SJCRH30 (cell line): ENCODE results near the gene OR6B2. TPM values are rescaled to one million over a fixed set of nuclear protein-coding genes. Genes with fewer than 3 reads are reported as not detected.
"Not testable (repeated sequence)": the region's sequence is repeated elsewhere in the genome, so short reads cannot be mapped to it uniquely, and the experiment has no call there.

Source experiments
- DNase-seq, 2 experiments: peaks; one replicate each; pipeline ENCODE4 v3.0.0-alpha.2; 2015 to 2020
- H3K27ac ChIP-seq: fragments of 250-450 bp; sonication (Bioruptor Pico); 2 replicates; pipeline ENCODE4 v1.5.1; 2020; ENCODE audit warnings: mild to moderate bottlenecking, moderate library complexity
- H3K27me3 ChIP-seq: fragments of 250-450 bp; sonication (Bioruptor Pico); 2 replicates; pipeline ENCODE4 v1.5.1; 2020; ENCODE audit warnings: mild to moderate bottlenecking, moderate library complexity
- H3K36me3 ChIP-seq: fragments of 250-450 bp; sonication (Bioruptor Pico); 2 replicates; pipeline ENCODE4 v1.5.1; 2020; ENCODE audit warnings: mild to moderate bottlenecking, moderate library complexity
- H3K4me1 ChIP-seq: fragments of 250-450 bp; sonication (Bioruptor Pico); 2 replicates; pipeline ENCODE4 v1.5.1; 2020; ENCODE audit warnings: mild to moderate bottlenecking, moderate library complexity
- H3K4me3 ChIP-seq: fragments of 250-450 bp; sonication (Bioruptor Pico); 2 replicates; pipeline ENCODE4 v1.5.1; 2020; ENCODE audit warnings: mild to moderate bottlenecking, moderate library complexity
- H3K9me3 ChIP-seq: fragments of 250-450 bp; sonication (Bioruptor Pico); replicated peaks from 2 replicates; pipeline ENCODE4 v1.5.1; 2020; ENCODE audit warnings: mild to moderate bottlenecking, moderate library complexity
- total RNA-seq: library from RNA; depleted of rRNA; stranded (reverse); fragments of >200 nt; shearing (Covaris generic); gene quantifications from 2 replicates; pipeline ENCODE4 v1.2.3, GENCODE V29; 2014

Gene OR6B2
- total RNA-seq, 1 experiment from 2014 or later, result not detected

DNA sequence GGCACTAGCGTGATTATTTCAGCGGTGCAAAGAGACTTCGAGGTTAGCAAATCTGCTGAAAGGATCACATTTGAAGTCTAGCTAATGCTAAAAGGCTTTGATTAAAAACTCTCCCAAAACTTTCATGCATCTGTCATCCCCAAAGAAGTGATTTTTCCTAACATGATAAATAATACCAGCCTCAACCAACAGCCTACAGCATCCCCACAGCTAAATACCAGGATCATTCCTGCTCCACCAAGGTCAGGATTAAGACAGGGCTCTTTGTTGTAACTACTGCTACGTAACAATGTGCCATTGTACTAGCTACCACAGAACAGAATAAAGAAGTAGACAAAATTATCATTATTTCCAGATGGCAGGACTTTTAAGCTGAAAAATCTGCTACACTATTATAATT is 21.5 kb upstream of the OR6B2 start:
- no peak for DNase-seq
- H3K4me1 ChIP-seq, result no peaks in the 10 kb centered on the region
- H3K27me3 ChIP-seq, result peaks cover 56% of the 10 kb centered on the region
- H3K9me3 ChIP-seq, result no peaks in the 10 kb centered on the region
- no peak overlapping the region for H3K4me3 ChIP-seq
- H3K36me3 ChIP-seq, result no peaks in the 10 kb centered on the region
- H3K27ac ChIP-seq, result no peak overlapping the region

- H3K27me3 ChIP-seq, result peaks cover 53% of the 10 kb centered on the region
- H3K4me3 ChIP-seq, result no peak overlapping the region
- no peaks in the 10 kb centered on the region for H3K36me3 ChIP-seq
- no peaks in the 10 kb centered on the region for H3K9me3 ChIP-seq
- no peak for DNase-seq
- no peak overlapping the region for H3K27ac ChIP-seq
- H3K4me1 ChIP-seq, result no peaks in the 10 kb centered on the region
Observed at GRCh38 chr2:240050278-240050677, 20.0 kb upstream of the OR6B2 start.

GRCh38 chr2:240048237-240048636 is 18.0 kb upstream of the OR6B2 start:
- Histone ChIP-seq H3K27ac (no peak overlapping the region), H3K9me3 (no peaks in the 10 kb centered on the region), H3K36me3 (no peaks in the 10 kb centered on the region), H3K27me3 (peaks cover 48% of the 10 kb centered on the region), H3K4me1 (no peaks in the 10 kb centered on the region), H3K4me3 (no peak overlapping the region)
- DNase-seq, result no peak

DNA sequence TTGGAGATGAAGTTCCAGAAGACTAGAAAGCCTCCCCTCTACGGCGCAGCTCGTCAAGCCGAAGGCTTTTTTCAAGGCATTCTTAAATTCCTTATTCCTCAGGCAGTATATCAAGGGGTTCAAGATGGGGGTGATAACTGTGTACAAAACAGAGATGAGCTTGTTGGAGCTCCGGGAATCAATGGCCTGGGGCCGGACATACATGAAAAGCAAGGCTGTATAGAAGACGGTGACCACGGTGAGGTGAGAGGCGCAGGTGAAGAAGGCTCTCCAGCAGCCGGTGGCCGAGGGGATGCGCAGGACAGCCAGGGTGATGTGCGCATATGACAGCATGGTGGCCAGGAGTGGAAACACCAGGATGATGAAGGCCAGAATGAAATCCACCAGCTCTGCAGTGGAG is 14.9 kb upstream of the OR6B2 start:
- no peaks in the 10 kb centered on the region for H3K4me1 ChIP-seq
- no peak overlapping the region for H3K27ac ChIP-seq
- H3K9me3 ChIP-seq, result no peaks in the 10 kb centered on the region
- DNase-seq, result no peak
- H3K4me3 ChIP-seq, result no peak overlapping the region
- H3K27me3 ChIP-seq, result peaks cover 36% of the 10 kb centered on the region; the same call in 1 of the 2 replicates
- H3K36me3 ChIP-seq, result no peaks in the 10 kb centered on the region

DNA sequence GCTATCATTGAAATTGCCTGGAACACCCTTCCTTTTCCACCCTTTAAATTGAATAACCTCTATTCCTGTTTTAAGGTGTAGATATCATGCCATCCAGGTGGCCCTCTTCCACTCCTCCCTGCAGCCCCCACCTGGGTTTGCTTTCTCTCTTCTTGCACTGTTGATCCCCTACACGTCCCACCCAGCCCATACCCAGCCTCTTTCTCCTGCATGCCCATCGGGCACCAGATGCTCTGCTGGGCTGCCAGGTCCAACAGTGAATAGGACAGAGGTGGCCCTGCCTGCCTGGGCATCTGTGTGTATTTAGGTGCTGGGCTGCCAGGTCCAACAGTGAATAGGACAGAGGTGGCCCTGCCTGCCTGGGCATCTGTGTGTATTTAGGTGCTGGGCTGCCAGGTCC is 13.9 kb upstream of the OR6B2 start:
- DNase-seq, result not testable (repeated sequence)
- peaks cover 32% of the 10 kb centered on the region; the same call in 1 of the 2 replicates for H3K27me3 ChIP-seq

GRCh38 chr2:240043279-240043989 is 13.2 kb upstream of the OR6B2 start:
- H3K36me3 ChIP-seq, result no peaks in the 10 kb centered on the region
- no peaks in the 10 kb centered on the region for H3K4me1 ChIP-seq
- no peak for DNase-seq
- peaks cover 26% of the 10 kb centered on the region; the same call in 1 of the 2 replicates for H3K27me3 ChIP-seq
- H3K4me3 ChIP-seq, result no peak overlapping the region
- H3K9me3 ChIP-seq, result no peaks in the 10 kb centered on the region
- no peak overlapping the region for H3K27ac ChIP-seq

More for the DNA sequence above, 13.9 kb upstream of the OR6B2 start:
- H3K36me3 ChIP-seq, H3K4me3 ChIP-seq, H3K4me1 ChIP-seq, H3K27ac ChIP-seq, H3K9me3 ChIP-seq: not testable (repeated sequence)

- H3K27me3 ChIP-seq, result peaks cover 20% of the 10 kb centered on the region
Observed at GRCh38 chr2:240042740-240043139, 12.5 kb upstream of the OR6B2 start.

DNA sequence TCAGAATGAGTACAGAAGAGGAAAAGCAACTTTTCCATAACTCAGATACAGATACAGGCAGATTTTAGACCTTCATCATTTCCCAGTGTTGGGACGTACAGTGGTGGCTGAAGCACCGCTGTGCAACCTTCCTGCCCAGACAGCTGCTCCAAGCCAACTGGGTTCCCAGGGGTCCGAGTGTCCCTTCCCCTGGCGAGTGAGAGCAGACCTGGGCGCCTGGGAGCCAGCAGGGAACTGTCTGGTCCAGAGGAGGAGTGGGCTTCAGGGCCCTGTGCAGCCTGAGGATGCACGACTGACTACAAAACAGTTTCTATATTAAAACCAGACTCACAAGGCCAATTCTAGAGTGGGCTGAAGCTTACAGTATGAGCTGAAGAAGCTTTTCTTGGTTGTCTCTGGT is 11.1 kb upstream of the OR6B2 start:
- DNase-seq, result no peak
- Histone ChIP-seq H3K9me3 (no peaks in the 10 kb centered on the region), H3K27ac (no peak overlapping the region), H3K27me3 (peaks cover 10% of the 10 kb centered on the region), H3K36me3 (no peaks in the 10 kb centered on the region), H3K4me1 (no peaks in the 10 kb centered on the region), H3K4me3 (no peak overlapping the region)

More at GRCh38 chr2:240042740-240043139, 12.5 kb upstream of the OR6B2 start:
- Histone ChIP-seq H3K9me3 (no peaks in the 10 kb centered on the region), H3K4me1 (no peaks in the 10 kb centered on the region), H3K27ac (no peak overlapping the region), H3K36me3 (no peaks in the 10 kb centered on the region), H3K4me3 (no peak overlapping the region)
- DNase-seq, result no peak

DNA sequence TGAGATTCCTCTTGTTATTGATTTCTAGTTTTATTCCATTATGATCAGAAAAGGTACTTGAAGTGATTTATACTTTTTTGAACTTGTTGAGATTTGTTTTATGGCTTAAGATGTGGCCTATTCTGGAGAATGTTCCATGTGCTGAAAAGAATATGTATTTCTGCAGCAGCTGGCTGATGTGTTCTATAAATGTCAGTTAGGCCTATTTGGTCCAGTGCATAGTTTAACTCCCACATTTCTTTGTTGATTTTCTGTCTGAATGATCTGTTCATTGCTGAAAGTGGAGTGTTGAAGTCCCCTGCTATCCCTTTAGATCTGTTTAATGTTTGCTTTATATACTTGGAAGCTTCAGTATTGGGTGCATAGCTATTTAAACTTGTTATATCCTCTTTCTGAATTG is 7.1 kb upstream of the OR6B2 start:
- no peak for DNase-seq
- H3K9me3 ChIP-seq, result no peaks in the 10 kb centered on the region
- H3K27me3 ChIP-seq, result peaks cover 13% of the 10 kb centered on the region
- no peaks in the 10 kb centered on the region for H3K36me3 ChIP-seq
- H3K27ac ChIP-seq, result no peak overlapping the region
- no peak overlapping the region for H3K4me3 ChIP-seq
- no peaks in the 10 kb centered on the region for H3K4me1 ChIP-seq

DNA sequence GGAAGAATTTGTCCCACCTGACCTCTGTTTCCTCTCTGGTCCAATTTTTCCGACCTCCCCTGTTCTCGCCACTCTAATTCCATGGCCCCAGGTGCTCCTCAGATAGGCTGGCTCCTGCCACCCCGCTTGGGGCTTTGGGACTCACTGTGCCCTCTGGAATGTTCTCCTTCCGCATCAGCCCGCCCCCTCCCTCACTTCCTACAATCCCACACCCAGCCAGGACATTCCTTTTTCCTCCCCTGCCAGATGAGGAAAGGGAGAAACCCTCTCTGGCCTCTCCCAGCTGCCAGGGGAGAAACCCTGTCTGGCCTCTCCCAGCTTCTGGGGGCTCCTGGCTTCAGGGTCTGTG is 3.1 kb upstream of the OR6B2 start:
- DNase-seq, result no peak
- Histone ChIP-seq H3K36me3 (no peaks in the 10 kb centered on the region), H3K27me3 (peaks cover 17% of the 10 kb centered on the region), H3K4me1 (no peaks in the 10 kb centered on the region), H3K27ac (no peak overlapping the region), H3K9me3 (no peaks in the 10 kb centered on the region), H3K4me3 (no peak overlapping the region)

DNA sequence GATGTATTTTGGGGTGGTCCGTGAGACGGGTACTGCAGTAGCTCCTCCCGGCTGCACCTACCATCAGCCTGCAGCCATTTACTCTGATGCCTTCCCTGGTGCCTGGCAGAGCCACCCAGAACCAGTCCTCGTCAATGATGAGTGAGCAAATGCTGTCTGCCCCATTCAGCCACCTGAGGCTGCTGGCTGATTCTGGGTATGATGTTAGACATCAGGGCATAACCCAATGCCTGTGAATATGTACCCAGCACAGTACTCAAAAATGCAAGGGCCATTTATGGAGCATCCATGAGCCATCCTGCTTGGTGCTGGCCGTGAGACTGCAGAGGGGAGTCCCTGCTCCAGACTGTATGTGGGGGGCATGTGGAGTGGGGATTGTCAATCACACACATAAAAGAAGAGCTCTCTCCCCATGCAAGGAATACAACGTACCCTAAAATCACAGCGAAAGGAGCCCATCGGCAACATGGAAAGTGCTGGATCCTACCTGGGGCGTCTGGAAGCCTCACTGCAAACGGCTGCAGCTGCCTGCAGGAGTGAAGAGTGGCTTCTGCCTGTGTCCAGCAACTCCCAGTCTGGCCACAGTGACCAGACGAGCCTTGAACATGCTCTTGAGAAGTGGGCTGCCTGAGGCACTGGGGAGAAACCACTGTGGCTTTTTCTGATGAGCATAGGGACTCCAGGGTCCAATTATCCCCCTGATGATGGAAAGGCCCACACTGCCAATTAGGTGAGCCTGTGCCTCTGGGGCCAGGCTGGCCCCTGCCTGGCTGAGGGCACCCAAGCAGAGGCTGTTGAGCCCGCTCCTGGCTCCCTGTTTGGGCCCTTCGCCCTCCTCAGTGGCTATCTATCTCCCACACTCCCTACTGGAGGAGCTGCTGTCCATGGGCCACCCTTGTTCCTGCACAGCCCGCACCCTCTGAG is 2.4 kb upstream of the OR6B2 start:
- Histone ChIP-seq H3K27ac (no peak overlapping the region), H3K9me3 (no peaks in the 10 kb centered on the region), H3K4me1 (no peaks in the 10 kb centered on the region), H3K27me3 (peaks cover 17% of the 10 kb centered on the region), H3K36me3 (no peaks in the 10 kb centered on the region), H3K4me3 (no peak overlapping the region)
- DNase-seq, result no peak

DNA sequence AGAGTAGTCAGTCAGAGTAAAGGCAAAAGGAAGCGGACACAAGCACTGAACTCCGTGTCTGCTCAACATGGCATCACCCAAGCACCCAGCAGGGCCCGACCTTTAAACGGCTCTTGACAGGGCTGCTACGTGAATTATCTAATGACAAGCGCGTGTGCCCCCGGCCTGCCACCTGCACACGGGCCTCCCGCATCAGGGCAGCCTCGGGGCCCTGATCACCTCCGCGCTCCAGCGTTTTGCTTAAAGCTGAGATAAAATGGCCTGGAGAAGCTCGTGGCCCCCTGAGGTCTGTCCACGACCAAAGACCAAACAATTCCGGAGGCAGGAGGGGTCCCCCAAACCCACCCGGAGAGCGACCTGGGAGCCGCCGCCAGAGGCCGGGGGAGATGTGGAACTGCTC is 5.5 kb downstream of the OR6B2 start:
- peak overlapping the region; percentile 21; the same call in 1 of the 2 replicates for H3K27ac ChIP-seq
- peak overlapping the region; percentile 69 for H3K4me3 ChIP-seq
- no peaks in the 10 kb centered on the region for H3K4me1 ChIP-seq
- peaks cover 14% of the 10 kb centered on the region for H3K36me3 ChIP-seq
- no peaks in the 10 kb centered on the region for H3K9me3 ChIP-seq
- DNase-seq, result peak in 1 of 2 experiments; percentile 12
- no peaks in the 10 kb centered on the region for H3K27me3 ChIP-seq

- H3K4me1 ChIP-seq, result no peaks in the 10 kb centered on the region
- no peak overlapping the region for H3K4me3 ChIP-seq
- H3K9me3 ChIP-seq, result no peaks in the 10 kb centered on the region
- H3K36me3 ChIP-seq, result peaks cover 21% of the 10 kb centered on the region
- H3K27ac ChIP-seq, result no peak overlapping the region
- no peak for DNase-seq
- no peaks in the 10 kb centered on the region for H3K27me3 ChIP-seq
Observed at GRCh38 chr2:240023792-240024191, 6.4 kb downstream of the OR6B2 start.

DNA sequence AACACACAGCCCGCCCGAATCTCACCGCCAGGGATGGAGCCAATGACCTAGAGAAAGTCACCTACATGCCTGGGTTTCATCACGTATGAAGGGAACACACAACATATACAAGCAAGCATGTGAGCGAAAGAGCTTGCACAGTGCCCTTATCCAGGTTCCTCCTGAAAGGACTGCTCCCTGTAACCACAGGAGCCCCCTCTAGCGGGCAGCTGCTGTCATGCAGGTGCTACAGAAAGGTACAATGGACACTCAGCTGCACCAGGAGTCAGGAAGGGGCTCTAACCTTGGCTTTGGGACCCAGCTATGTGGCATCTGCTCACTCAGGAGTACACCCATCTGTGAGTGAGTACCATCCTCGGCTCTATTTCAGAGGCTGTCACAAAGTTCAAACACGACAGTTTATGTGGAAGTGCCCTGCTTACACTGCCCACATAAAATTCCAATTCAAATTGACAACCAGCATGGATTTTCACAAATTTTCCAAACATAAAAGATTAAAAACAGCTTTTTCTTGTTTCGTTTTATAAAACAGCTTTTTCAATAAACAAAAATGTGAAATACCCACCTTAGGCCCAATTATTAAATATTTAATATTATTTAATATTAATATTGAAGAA is 8.6 kb downstream of the OR6B2 start:
- Histone ChIP-seq H3K27ac (no peak overlapping the region), H3K4me1 (no peaks in the 10 kb centered on the region), H3K27me3 (no peaks in the 10 kb centered on the region), H3K9me3 (no peaks in the 10 kb centered on the region), H3K4me3 (no peak overlapping the region), H3K36me3 (peaks cover 40% of the 10 kb centered on the region)
- DNase-seq, result peak; percentile 60 to 69
